NT2/D1 (cell line): Measurements from ENCODE around the gene ICAM3.
"Not testable (repeated sequence)": the region's sequence is repeated elsewhere in the genome, so short reads cannot be mapped to it uniquely, and the experiment has no call there.

Experiments
- DNase-seq: peaks from one replicate; pipeline ENCODE4 v3.0.0-alpha.2; 2011; ENCODE audit warnings: low read depth, low spot score
- H3K27me3 ChIP-seq: 2 replicates; pipeline ENCODE4 v1.6.0; 2011; ENCODE audit warnings: mild to moderate bottlenecking; ENCODE audit not compliant: insufficient read length, insufficient read depth
- H3K36me3 ChIP-seq: 2 replicates; pipeline ENCODE4 v1.6.1; 2011; ENCODE audit warnings: mild to moderate bottlenecking, low read length, mixed read lengths; ENCODE audit not compliant: insufficient read depth, insufficient read length
- H3K4me1 ChIP-seq: 2 replicates; pipeline ENCODE4 v1.5.1; 2011; ENCODE audit not compliant: insufficient read depth, insufficient read length
- H3K4me3 ChIP-seq: 2 replicates; pipeline ENCODE4 v1.5.1; 2011; ENCODE audit warnings: low read depth; ENCODE audit not compliant: insufficient read length
- H3K9ac ChIP-seq: 2 replicates; pipeline ENCODE4 v1.6.0; 2011; ENCODE audit warnings: low read depth; ENCODE audit not compliant: insufficient read length
- H3K9me3 ChIP-seq: 2 replicates; pipeline ENCODE4 v1.5.1; 2011; ENCODE audit warnings: mild to moderate bottlenecking, low read length; ENCODE audit not compliant: insufficient read depth
- SUZ12 ChIP-seq: IDR thresholded peaks from 2 replicates; pipeline ENCODE4 v1.6.1; 2011; ENCODE audit not compliant: insufficient read length, insufficient read depth; ENCODE audit errors: extremely low read depth
- YY1 ChIP-seq: IDR thresholded peaks from 2 replicates; pipeline ENCODE4 v1.6.1; 2011; ENCODE audit not compliant: insufficient read length, insufficient read depth
- ZNF274 ChIP-seq: IDR thresholded peaks from 2 replicates; pipeline ENCODE4 v1.6.1; 2011; ENCODE audit warnings: mild to moderate bottlenecking, low read depth, low read length

The ICAM3 gene

DNA sequence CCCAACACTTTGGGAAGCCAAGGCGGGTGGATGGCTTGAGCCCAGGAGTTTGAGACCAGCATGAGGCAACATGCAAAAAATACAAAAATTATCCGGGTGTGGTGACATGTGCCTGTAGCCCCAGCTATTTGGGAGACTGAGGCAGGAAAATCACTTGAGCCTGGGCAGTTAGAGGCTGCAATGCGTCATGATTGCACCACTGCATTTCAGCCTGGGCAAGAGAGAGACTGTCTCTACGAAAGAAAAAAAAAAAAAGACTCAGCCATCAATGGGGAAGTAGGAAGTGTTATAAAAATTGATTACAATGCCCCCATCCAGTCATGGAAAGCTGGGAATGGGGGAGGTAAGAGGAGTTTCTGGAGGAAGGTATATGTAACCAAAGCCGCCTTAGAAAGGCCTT, 35.5 kb upstream of the ICAM3 start:
- Histone ChIP-seq H3K27me3 (no peaks in the 10 kb centered on the region), H3K9me3 (no peaks in the 10 kb centered on the region), H3K4me1 (no peaks in the 10 kb centered on the region), H3K9ac (no peak overlapping the region), H3K36me3 (peaks cover 30% of the 10 kb centered on the region), H3K4me3 (no peak overlapping the region)
- TF ChIP-seq YY1 (no peak), SUZ12 (no peak), ZNF274 (no peak)
- no peak for DNase-seq

DNA sequence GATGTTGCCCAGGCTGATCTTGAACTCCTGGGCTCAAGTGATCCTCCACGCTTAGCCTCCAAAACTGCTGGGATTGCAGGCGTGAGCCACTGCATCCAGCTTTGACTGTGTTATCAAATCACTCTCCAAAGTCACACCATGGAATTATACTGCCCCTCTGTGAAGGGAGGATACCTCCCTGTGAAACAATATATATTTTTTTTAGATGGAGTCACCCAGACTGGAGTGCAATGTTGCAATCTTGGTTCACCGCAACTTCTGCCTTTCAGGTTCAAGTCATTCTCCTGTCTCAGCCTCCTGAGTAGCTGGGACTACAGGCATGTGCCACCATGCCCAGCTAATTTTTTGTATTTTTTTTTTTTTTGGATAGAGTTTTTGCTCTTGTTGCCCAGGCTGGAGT, 33.3 kb upstream of the ICAM3 start:
- no peak for TF ChIP-seq ZNF274
- TF ChIP-seq SUZ12 = no peak
- TF ChIP-seq YY1 = no peak
- Histone ChIP-seq H3K9ac (no peak overlapping the region), H3K4me3 (no peak overlapping the region), H3K9me3 (peaks cover 13% of the 10 kb centered on the region; the same call in 1 of the 2 replicates), H3K27me3 (no peaks in the 10 kb centered on the region), H3K4me1 (no peaks in the 10 kb centered on the region), H3K36me3 (peaks cover 40% of the 10 kb centered on the region)
- no peak for DNase-seq

DNA sequence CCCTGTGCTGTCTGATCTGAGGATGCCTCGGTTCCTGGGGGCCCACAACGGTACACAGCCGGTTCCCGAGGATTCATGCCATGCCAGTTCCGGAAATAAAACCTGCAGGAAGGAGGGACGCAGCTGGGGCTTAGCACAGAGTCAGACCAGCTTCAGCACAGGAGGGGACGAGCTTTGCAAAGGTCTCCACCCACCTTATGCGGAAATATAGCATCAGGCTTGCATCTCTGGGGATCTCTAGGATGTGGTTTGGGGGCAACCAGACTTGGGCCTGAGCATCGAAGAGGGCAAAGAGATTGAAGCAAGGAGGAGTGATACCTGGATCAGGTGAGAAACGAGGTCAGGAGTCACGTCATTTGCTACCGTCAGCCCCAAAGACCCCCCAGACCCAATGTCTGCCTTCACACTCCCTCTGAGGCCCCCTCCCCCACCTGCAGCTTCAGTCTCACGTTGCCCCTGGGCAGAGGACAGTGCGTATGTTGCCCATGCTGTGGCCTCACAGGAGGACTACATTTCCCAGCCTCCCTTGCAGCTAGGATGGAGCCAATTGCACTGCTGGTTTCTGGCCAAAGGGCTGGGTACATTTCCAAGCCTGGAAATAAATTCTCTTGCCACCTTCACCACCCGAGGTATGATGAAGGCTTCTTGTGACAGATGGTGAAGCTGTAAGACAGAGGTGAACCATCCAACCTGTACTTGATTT, 28.8 kb upstream of the ICAM3 start:
- H3K4me1 ChIP-seq = peaks cover 2% of the 10 kb centered on the region
- no peak overlapping the region for H3K4me3 ChIP-seq
- H3K9me3 ChIP-seq = peaks cover 22% of the 10 kb centered on the region; the same call in 1 of the 2 replicates
- H3K36me3 ChIP-seq = peaks cover 66% of the 10 kb centered on the region
- DNase-seq = no peak
- TF ChIP-seq ZNF274 = no peak
- no peaks in the 10 kb centered on the region for H3K27me3 ChIP-seq
- H3K9ac ChIP-seq = no peak overlapping the region

DNA sequence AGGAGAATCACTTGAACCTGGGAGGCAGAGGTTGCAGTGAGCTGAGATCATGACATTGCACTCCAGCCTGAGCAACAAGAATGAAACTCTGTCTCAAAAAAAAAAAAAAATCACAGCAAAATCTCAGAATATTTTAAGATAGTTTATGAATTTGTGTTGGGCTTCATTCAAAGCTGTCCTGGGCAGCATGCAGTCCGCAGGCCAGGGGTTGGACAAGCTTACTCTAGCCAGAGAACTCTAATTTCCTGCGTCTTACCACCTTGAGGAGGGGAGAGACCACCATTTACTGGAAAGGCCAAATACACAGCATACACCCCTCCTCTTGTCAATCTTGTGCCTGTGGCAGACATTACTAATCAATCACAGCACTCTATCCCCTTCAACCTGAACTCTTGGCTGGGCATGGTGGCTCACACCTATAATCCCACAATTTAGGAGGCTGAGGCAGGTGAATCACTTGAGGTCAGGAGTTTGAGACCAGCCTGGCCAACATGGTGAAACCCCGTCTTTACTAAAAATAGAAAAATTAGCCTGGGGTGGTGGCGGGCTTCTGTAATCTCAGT, 27.6 kb upstream of the ICAM3 start:
- H3K9ac ChIP-seq, H3K4me1 ChIP-seq, H3K4me3 ChIP-seq, H3K27me3 ChIP-seq, DNase-seq: not testable (repeated sequence)
- Histone ChIP-seq H3K36me3 (peaks cover 70% of the 10 kb centered on the region), H3K9me3 (peaks cover 22% of the 10 kb centered on the region; the same call in 1 of the 2 replicates)

DNA sequence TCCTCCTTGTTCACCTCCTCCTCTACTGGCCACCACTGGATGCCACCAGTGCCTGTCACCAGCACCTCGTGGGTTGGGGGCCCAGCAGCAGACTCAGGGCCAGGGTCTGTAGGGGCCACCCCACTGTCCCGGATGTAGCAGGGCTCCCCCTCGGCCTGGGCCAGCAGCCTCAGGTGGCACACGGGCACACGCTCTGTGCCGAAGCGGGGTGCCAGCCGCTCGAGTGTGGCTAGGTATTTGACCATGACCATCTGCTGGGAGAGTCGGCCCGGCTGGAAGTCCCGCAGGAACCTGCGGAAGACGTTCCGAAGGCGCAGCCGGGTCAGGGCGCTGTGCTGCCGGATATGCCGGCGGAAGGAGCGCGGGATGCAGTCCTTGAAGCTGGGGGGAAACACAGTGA, 26.1 kb upstream of the ICAM3 start:
- Histone ChIP-seq H3K36me3 (peaks cover 83% of the 10 kb centered on the region), H3K9me3 (peaks cover 22% of the 10 kb centered on the region; the same call in 1 of the 2 replicates)
- TF ChIP-seq SUZ12 = no peak
- TF ChIP-seq ZNF274 = no peak
- no peak for TF ChIP-seq YY1

DNA sequence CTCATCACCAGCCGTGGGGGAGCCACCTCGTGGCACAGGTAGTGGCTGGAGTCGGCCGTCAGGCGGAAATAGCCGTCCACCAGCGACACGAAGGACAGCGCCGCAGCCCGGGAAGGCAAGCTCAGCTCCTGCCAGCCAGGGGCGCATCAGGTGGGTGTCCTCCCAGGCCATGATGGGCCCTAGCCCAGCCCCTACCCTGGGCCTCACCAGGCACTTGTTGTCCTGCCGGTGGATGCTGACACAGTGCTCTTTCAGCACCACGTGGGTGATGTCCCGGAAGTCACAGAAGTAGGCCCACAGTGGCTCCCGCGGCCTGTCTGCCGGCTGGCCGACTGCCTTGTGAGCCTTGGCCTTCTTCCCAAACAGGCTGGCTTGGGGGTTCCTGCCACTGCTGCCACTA, 25.2 kb upstream of the ICAM3 start:
- peaks cover 22% of the 10 kb centered on the region; the same call in 1 of the 2 replicates for H3K9me3 ChIP-seq
- TF ChIP-seq SUZ12 (no peak), YY1 (no peak), ZNF274 (no peak)
- H3K36me3 ChIP-seq = peaks cover 84% of the 10 kb centered on the region
- H3K4me3 ChIP-seq = no peak overlapping the region
- no peak overlapping the region for H3K9ac ChIP-seq
- peaks cover 2% of the 10 kb centered on the region for H3K4me1 ChIP-seq
- no peaks in the 10 kb centered on the region for H3K27me3 ChIP-seq
- DNase-seq = no peak

More for the DNA sequence above, 26.1 kb upstream of the ICAM3 start:
- Histone ChIP-seq H3K27me3 (no peaks in the 10 kb centered on the region), H3K4me1 (peaks cover 2% of the 10 kb centered on the region), H3K9ac (no peak overlapping the region), H3K4me3 (no peak overlapping the region)
- no peak for DNase-seq

DNA sequence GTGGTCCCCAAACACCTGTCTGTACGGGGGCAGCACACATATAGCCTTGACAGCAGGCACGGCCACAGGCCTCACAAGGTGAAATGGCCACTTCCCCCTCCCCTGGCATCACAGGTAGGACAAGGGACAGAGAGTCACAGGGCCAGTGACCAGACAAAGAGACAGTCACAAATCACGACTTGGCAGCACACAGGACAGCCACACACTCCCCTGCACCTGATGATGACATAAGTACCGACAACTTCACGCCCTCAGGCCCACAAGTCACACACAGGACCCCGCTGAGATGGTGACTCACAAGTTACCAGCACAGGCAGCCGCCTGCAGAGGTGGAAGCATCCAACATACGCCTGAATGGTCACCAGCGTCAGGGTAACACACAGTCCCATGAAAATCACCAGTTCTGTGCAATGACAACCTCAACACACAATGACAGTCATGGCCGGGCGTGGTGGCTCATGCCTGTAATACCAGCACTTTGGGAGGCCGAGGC, 24.4 kb upstream of the ICAM3 start:
- no peak overlapping the region for H3K4me3 ChIP-seq
- no peak overlapping the region for H3K9ac ChIP-seq
- TF ChIP-seq SUZ12 = no peak
- no peak for TF ChIP-seq YY1
- no peak for TF ChIP-seq ZNF274
- H3K27me3 ChIP-seq = no peaks in the 10 kb centered on the region
- no peak for DNase-seq
- H3K4me1 ChIP-seq = peaks cover 2% of the 10 kb centered on the region
- peaks cover 21% of the 10 kb centered on the region; the same call in 1 of the 2 replicates for H3K9me3 ChIP-seq
- H3K36me3 ChIP-seq = peaks cover 83% of the 10 kb centered on the region
